Right lobe of liver (tissue), 6 donors: ENCODE data around the gene OTOR. TPM values are rescaled to one million over a fixed set of nuclear protein-coding genes. Genes with fewer than 3 reads are reported as not detected.

Experiments
- ATAC-seq, 4 donors: fragments of 200-7000 bp; cut with Tn5 transposase; one replicate each; pipeline ENCODE4 v1.9.1; 2020; ENCODE audit warnings: mild to moderate bottlenecking in 4 of 4, moderate library complexity in 4 of 4
- DNase-seq, 3 donors: peaks; one replicate each; pipeline ENCODE4 v3.0.0-alpha.2; 2020
- H3K27ac ChIP-seq, 3 donors: fragments of 200-600 bp; one replicate each; pipeline ENCODE4 v1.8.0; 2022
- H3K27me3 ChIP-seq, 2 donors: fragments of 200-600 bp; one replicate each; pipeline ENCODE4 v1.8.0; 2022
- H3K36me3 ChIP-seq, 4 donors: fragments of 200-600 bp; sonication (generic) in 1 of 4; one replicate each; pipeline versions ENCODE4 v1.5.1 to v1.8.0; 2017 to 2022; ENCODE audit warnings: control low read depth in 1 of 4
- H3K4me1 ChIP-seq, 4 donors: fragments of 200-600 bp; sonication (generic) in 1 of 4; one replicate each; pipeline versions ENCODE4 v1.5.1 to v1.8.0; 2017 to 2022; ENCODE audit warnings: control low read depth in 1 of 4
- H3K4me3 ChIP-seq, 3 donors: fragments of 200-600 bp; one replicate each; pipeline ENCODE4 v1.8.0; 2022
- H3K9me3 ChIP-seq, 4 donors: fragments of 200-600 bp; sonication (generic) in 1 of 4; one replicate each; pipeline versions ENCODE4 v1.5.1 to v1.8.0; 2017 to 2022; ENCODE audit warnings: control low read depth in 1 of 4
- POLR2A ChIP-seq: fragments of 450-650 bp; IDR thresholded peaks from one replicate; pipeline ENCODE4 v1.6.1; 2017; ENCODE audit warnings: antibody characterized with exemption, mild to moderate bottlenecking
- WGBS: methylation state at CpG from one replicate; pipeline ENCODE4 v1.1.6; 2018; ENCODE audit warnings: low coverage, low lambda C conversion rate; ENCODE audit not compliant: insufficient coverage; ENCODE audit errors: missing lambda C conversion rate; 5-methylcytosine and 5-hydroxymethylcytosine counted together
- intact Hi-C, 2 donors: fragments of 100-400 bp; cut with DNase I; formaldehyde crosslinking; loops; one replicate each; pipeline versions ENCODE4 v1.11.2 to v1.14.1; 2022
- long read RNA-seq: library from polyadenylated mRNA; unstranded; transcript quantifications from one replicate; pipeline ENCODE4 v2.0.0, GENCODE V29; 2019
- total RNA-seq, 6 experiments: library from RNA; depleted of rRNA in 2 of 6; stranded (reverse); fragments of >200 nt in 2 of 6; fragmentation: NEBNext Ultra II Directional in 3 of 6; extraction: Animal tissue kit (Norgen Biotek cat#: 25700) in 3 of 6; gene quantifications; one replicate each; pipeline versions ENCODE4 v1.1.0 to v1.2.4, GENCODE V29; 2016 to 2023
- TF ChIP-seq, protein P1 (sequence below), 4 donors: fragments of 200-600 bp in 3 of 4; fragments of 450-650 bp in 1 of 4; IDR thresholded peaks; one replicate each; pipeline versions ENCODE4 v1.5.1 to v1.8.0; 2016 to 2022; ENCODE audit warnings: antibody characterized with exemption in 4 of 4, mild to moderate bottlenecking in 2 of 4
- donor health status: DM: no; HTN: yes; CAD: no.
- donor health status: DM: no; HTN: no; CAD: no.
- donor health status: DM: no; HTN: no; CAD: no.
- donor health status: DM: no; HTN: yes; CAD: no.
- donor health status: DM: no; HTN: yes; CAD: no.

OTOR gene
- total RNA-seq, result not detected
- long read RNA-seq, result 0 reads

DNA sequence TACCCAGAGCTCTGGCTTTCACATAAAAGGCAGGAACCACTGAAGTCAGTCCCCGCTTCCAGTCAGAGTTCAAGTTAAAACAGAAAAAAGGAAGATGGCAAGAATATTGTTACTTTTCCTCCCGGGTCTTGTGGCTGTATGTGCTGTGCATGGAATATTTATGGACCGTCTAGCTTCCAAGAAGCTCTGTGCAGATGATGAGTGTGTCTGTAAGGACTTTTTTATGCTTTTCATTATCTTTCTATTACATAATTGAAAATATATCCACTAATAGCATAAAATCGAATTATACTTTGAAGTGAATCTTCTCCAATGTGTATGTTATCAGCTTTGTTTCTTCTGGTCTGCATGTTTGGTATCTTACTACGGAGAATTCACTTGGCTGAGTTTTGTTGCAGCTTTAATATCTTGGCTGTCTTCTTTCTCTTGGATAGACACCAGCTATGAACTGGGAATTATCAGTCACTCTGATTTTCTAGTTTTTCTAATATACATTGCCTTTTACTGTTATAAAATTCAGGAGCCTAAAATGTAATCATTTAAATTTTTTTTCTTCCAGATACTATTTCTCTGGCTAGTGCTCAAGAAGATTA, at the start of gene OTOR:
Gene OTOR (plus strand): TSS at position 51 of the 593 bp plus-strand sequence. CDS start 44 bp downstream, at position 95.
- Histone ChIP-seq H3K9me3 (no peaks in the 10 kb centered on the region), H3K4me3 (no peak within 1 kb of the TSS), H3K36me3 (no peaks in the 10 kb centered on the region), H3K4me1 (no peaks in the 10 kb centered on the region), H3K27me3 (no peaks in the 10 kb centered on the region), H3K27ac (no peak within 1 kb of the TSS)
- intact Hi-C loops, result no loop called here
- DNase-seq, result no peak
- no peak for TF ChIP-seq POLR2A
- TF ChIP-seq, protein P1, sequence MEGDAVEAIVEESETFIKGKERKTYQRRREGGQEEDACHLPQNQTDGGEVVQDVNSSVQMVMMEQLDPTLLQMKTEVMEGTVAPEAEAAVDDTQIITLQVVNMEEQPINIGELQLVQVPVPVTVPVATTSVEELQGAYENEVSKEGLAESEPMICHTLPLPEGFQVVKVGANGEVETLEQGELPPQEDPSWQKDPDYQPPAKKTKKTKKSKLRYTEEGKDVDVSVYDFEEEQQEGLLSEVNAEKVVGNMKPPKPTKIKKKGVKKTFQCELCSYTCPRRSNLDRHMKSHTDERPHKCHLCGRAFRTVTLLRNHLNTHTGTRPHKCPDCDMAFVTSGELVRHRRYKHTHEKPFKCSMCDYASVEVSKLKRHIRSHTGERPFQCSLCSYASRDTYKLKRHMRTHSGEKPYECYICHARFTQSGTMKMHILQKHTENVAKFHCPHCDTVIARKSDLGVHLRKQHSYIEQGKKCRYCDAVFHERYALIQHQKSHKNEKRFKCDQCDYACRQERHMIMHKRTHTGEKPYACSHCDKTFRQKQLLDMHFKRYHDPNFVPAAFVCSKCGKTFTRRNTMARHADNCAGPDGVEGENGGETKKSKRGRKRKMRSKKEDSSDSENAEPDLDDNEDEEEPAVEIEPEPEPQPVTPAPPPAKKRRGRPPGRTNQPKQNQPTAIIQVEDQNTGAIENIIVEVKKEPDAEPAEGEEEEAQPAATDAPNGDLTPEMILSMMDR (IDR thresholded peaks at IDR 0.05), result no peak
- 39% methylated on average over 5 of the region's 5 CpGs for WGBS
- no peak for ATAC-seq

- Histone ChIP-seq H3K27ac (no peak overlapping the region), H3K4me3 (no peak overlapping the region), H3K4me1 (no peaks in the 10 kb centered on the region), H3K27me3 (no peaks in the 10 kb centered on the region), H3K9me3 (no peaks in the 10 kb centered on the region), H3K36me3 (no peaks in the 10 kb centered on the region)
- no peak for ATAC-seq
- TF ChIP-seq, protein P1 (IDR thresholded peaks at IDR 0.05), result no peak
- TF ChIP-seq POLR2A, result no peak
- 38% methylated on average over 4 of the region's 4 CpGs for WGBS
- intact Hi-C loops, result no loop called here
- DNase-seq, result no peak
Observed at GRCh38 chr20:16699293-16699692, 48.9 kb upstream of the OTOR start.

DNA sequence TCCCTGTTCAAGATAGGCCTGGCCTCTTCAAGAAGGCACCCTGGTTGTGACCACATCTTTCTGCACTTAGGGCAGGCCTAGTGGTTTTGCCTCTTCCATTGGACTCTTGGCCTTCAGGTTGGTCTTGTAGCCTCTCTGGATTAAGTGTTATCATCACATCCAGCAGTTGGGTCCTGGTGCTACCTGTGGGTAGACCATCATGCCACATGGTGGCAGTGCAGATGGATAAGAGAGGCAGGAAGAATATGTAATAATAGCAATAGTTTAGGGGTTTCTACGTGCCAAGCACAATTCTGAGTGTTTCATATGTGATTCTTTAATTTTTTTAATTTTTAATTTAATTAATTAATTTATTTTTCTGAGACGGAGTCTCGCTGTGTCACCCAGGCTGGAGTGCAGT, 46.9 kb upstream of the OTOR start:
- intact Hi-C loops, result no loop called here
- no peak overlapping the region for H3K4me3 ChIP-seq
- H3K27me3 ChIP-seq, result no peaks in the 10 kb centered on the region
- TF ChIP-seq, protein P1 (IDR thresholded peaks at IDR 0.05), result peak; percentile 16 to 51 (median 38)
- TF ChIP-seq POLR2A, result no peak
- no peaks in the 10 kb centered on the region for H3K4me1 ChIP-seq
- H3K9me3 ChIP-seq, result no peaks in the 10 kb centered on the region
- peak in 2 of 4 donors; percentile 41 to 53 for ATAC-seq
- no peak overlapping the region for H3K27ac ChIP-seq
- H3K36me3 ChIP-seq, result no peaks in the 10 kb centered on the region
- no peak for DNase-seq
- WGBS, result 52% methylated on average over 3 of the region's 3 CpGs

- intact Hi-C loops, result no loop called here
- DNase-seq (no peak), ATAC-seq (no peak)
- WGBS, result 71% methylated on average over 4 of the region's 4 CpGs
- no peaks in the 10 kb centered on the region for H3K4me1 ChIP-seq
- no peak overlapping the region for H3K27ac ChIP-seq
- H3K27me3 ChIP-seq, result peaks cover 0 to 4% of the 10 kb centered on the region in 2 donors
- no peak overlapping the region for H3K4me3 ChIP-seq
- no peaks in the 10 kb centered on the region for H3K9me3 ChIP-seq
- no peaks in the 10 kb centered on the region for H3K36me3 ChIP-seq
- TF ChIP-seq, protein P1 (IDR thresholded peaks at IDR 0.05), result no peak
- no peak for TF ChIP-seq POLR2A
Observed at GRCh38 chr20:16703570-16703969, 44.6 kb upstream of the OTOR start.
